ENCODE results near the gene AGBL1.

DNA sequence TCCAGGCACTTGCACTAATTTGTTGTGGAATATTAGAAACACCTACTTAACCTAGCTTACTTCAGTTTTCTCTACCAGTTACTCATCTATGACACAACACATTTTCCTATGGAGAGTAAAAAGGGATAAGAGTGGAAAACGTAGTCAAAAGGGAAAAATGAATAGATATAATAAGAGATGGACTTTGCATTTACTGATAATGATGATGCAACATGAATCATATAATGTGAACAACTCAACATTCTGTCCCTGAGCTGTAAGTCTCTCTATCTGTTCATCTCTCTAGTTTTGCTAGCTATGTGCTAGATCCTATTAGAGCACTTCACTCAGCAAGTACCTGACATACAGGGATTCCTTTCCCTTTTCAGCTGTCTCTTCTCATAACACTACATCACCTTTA is 627.1 kb downstream of the AGBL1 start:
- TF ChIP-seq ZBTB7A (IDR thresholded peaks at IDR 0.05; ENCODE audit: low read depth): no peak
- TF ChIP-seq, protein P1, sequence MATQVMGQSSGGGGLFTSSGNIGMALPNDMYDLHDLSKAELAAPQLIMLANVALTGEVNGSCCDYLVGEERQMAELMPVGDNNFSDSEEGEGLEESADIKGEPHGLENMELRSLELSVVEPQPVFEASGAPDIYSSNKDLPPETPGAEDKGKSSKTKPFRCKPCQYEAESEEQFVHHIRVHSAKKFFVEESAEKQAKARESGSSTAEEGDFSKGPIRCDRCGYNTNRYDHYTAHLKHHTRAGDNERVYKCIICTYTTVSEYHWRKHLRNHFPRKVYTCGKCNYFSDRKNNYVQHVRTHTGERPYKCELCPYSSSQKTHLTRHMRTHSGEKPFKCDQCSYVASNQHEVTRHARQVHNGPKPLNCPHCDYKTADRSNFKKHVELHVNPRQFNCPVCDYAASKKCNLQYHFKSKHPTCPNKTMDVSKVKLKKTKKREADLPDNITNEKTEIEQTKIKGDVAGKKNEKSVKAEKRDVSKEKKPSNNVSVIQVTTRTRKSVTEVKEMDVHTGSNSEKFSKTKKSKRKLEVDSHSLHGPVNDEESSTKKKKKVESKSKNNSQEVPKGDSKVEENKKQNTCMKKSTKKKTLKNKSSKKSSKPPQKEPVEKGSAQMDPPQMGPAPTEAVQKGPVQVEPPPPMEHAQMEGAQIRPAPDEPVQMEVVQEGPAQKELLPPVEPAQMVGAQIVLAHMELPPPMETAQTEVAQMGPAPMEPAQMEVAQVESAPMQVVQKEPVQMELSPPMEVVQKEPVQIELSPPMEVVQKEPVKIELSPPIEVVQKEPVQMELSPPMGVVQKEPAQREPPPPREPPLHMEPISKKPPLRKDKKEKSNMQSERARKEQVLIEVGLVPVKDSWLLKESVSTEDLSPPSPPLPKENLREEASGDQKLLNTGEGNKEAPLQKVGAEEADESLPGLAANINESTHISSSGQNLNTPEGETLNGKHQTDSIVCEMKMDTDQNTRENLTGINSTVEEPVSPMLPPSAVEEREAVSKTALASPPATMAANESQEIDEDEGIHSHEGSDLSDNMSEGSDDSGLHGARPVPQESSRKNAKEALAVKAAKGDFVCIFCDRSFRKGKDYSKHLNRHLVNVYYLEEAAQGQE (IDR thresholded peaks at IDR 0.05; ENCODE audit: low read depth): no peak
- TF ChIP-seq, protein P2, sequence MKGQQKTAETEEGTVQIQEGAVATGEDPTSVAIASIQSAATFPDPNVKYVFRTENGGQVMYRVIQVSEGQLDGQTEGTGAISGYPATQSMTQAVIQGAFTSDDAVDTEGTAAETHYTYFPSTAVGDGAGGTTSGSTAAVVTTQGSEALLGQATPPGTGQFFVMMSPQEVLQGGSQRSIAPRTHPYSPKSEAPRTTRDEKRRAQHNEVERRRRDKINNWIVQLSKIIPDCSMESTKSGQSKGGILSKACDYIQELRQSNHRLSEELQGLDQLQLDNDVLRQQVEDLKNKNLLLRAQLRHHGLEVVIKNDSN (IDR thresholded peaks at IDR 0.05): no peak
- TF ChIP-seq TAF1 (IDR thresholded peaks at IDR 0.05; ENCODE audit: low read depth): no peak
- no peak for TF ChIP-seq TCF12 (IDR thresholded peaks at IDR 0.05; ENCODE audit: low read depth)
- no peak for TF ChIP-seq EP300 (IDR thresholded peaks at IDR 0.05; ENCODE audit: borderline replicate concordance)
- TF ChIP-seq, protein P3, sequence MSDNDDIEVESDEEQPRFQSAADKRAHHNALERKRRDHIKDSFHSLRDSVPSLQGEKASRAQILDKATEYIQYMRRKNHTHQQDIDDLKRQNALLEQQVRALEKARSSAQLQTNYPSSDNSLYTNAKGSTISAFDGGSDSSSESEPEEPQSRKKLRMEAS (IDR thresholded peaks at IDR 0.05): no peak
- TF ChIP-seq CEBPB (IDR thresholded peaks at IDR 0.05): no peak
- TF ChIP-seq CREB1 (IDR thresholded peaks at IDR 0.05; ENCODE audit: low read depth): no peak
- TF ChIP-seq FOXM1 (IDR thresholded peaks at IDR 0.05; ENCODE audit: borderline replicate concordance, low read depth): no peak
- no peak for TF ChIP-seq YY1 (IDR thresholded peaks at IDR 0.05; ENCODE audit: low read depth)

All from Ishikawa (cell line).